ENCODE data around the gene PARD3B.

The PARD3B gene

DNA sequence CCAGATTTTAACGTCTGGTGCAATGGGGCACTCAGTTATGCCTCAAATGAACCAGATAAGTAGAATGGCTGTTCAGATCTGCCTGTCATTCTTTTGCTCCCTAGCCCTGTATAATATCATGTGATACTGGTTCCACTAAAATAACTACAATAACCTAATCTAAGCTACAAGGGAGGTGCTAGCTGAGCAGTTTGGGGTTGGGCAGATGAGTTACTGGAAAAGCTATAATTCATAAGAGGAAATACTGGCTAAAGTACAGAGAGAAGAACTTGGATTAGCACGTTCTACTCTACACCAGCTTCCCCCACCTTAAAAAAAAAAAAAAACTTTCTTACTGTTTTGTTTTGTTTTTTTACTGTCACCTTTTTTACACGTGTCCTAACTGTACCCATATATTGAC, 953.7 kb downstream of the PARD3B start:
- no peak for DNase-seq

DNA sequence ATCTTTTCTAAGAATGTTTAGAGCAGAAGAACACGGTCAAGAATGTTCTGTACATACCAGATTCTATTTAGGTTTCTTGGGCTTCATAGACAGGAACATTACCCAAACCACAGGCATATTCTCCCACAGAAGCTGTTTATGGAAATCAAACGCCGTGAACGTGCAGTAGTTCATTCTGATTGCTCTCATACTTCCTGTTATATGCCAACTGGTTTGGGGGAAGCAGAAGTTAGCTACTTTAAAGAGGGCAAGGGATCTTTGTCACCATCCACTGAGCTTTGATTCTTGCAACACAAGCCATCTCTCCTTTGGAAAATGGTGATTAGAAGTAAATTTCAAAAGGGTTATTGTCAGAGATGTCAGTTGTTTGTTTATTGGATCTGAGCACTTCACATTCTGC, 954.8 kb downstream of the PARD3B start:
- DNase-seq = no peak

DNA sequence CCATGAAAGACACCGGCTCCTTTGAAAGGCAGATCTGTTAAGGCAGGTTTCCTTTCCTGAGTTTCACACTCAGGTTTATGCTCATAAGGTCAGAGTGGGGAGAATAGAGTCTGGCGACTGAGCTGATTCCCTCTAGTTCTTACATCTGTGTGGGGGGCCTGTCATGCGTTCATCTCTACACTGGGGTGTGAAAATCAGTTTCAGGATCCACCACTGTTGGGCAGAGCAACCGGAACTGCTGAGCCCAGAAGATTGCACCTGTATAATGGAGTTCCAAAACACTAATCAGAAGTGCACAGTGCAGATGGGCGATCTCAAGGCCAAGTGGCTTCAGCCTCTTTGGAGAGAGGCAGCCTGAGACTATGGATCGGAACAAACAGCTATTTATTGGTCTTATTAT, 955.7 kb downstream of the PARD3B start:
- no peak for DNase-seq

DNA sequence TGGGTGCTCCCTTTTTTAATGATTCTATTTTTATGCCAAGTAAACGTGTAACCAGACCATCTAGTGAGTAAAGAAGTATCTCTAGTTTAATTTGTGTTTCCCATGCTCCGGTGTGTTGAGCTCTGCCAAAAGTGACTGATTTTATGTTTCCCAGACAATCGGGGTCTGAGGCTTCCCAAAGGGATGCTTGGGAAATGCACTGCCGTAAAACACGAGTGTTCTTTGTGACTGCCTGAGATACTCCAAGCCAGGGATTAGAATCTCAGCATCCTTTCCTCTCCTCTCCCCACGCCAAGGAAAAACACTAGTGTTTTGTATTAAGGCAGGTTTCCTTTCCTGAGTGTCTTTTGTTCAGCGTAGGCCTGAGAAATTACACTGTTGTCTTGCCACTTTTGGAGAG, 956.6 kb downstream of the PARD3B start:
- no peak for DNase-seq

DNA sequence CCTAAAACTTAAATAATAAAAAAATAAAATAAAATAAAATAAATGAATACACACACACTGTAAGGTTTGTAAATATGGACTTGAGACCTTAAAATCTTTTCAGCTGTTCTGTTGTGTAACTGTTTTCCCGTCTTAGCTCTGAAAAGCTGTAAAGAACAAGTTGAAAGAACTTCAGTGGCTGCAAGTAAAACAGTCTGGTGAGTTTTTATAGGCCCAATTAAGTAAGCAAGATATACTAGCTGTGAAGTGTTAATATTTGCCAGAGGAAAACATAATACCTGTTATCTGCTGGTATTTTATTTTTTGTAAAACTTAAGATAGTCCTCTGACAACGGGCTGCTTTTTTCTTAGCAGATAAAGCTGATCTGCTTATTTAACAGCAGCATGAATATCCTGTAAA, 960.1 kb downstream of the PARD3B start:
- no peak for DNase-seq

DNA sequence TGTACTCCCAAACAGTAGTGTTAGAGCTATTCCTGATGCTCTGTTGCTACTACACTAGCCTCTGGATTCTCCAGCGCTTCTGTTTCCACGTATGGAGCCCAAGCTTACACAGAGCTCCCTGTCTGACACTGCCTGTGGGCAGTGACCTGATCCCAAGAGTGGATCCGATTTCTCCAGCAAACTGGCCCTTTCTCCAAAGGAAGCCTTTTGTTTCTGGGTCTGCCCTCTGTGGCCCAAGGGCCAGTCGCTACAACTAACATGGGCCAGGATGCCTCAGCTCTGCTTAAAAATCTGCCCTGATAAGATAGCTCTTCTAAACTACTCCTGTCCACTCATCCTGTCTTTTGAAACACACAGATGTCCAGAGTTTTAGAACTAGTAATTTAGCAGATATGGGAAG, 964.4 kb downstream of the PARD3B start:
- no peak for DNase-seq

DNA sequence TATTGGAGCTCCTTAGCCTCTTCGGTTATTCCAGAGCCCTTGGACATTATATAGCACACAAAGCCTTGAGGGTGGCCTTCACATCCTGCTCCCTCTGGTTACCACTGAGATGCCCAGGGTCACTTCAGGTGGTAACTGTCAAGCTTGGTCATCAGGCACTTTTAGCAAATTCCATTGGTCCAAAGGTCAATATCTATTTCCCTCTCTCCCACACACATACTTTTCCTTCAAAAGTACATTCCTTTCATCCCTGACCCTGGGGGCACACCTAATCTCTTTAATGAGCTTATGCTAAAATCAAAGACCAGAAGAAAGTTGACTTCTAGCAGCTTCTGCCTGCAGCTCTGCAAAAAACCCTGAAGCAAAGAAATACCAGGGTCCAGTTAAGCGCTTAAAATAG, 965.1 kb downstream of the PARD3B start:
- no peak for DNase-seq

DNA sequence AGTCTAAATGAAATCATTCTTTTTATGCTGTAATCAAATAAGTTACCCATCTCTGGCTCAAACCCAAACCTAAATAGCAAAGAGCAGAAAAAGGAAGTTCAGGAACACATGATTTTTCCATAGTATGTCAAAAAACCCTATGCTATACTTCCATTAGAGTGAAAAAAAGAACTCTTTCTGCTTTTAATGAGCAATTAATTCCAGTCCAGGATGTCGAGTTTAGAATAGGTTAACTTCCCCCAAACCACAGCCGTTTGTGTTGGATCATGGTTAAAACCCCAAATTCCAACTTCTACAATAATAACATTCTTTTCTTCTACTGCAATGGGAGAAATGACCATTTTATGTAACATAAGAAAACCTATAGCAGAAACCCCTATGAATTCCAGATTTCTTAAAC, 965.9 kb downstream of the PARD3B start:
- no peak for DNase-seq

DNA sequence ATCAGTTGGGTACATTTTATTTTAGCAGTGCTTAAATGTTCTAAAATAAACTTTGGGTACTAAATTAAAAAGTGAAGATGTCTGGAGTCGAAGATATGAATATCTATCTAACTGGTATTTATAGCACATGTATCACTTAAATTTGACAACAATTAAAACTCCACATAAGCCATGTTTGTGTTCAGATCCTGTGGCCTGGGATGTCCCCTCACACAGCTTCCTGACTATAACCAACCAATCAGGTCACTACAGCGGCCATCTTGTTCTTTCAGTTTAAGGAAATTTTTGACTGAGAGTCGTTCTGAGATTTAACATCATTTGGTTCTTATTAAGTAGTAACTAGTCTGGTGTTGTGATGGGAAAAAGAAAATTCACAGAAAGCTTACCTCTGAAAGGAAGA, 966.4 kb downstream of the PARD3B start:
- DNase-seq = no peak

DNA sequence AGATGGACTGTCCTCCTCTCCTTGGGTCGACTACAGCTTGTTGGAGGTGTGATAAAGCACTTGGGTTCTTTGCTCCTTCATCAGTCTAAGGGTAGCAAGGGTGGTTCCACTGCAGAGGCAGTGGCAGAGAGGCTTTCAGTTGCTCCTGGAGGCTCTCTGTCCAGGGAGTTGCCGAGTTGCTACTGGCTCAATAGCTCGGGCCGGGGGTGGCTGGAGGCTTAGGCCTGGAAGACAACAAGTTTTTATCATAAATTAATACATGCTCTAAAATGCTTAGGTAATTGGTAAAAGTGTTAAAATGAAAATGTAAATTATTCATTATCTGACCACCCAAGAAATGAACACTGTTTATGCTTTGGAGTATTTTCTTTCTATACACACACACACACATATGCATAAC, 975.0 kb downstream of the PARD3B start:
- no peak for DNase-seq

DNA sequence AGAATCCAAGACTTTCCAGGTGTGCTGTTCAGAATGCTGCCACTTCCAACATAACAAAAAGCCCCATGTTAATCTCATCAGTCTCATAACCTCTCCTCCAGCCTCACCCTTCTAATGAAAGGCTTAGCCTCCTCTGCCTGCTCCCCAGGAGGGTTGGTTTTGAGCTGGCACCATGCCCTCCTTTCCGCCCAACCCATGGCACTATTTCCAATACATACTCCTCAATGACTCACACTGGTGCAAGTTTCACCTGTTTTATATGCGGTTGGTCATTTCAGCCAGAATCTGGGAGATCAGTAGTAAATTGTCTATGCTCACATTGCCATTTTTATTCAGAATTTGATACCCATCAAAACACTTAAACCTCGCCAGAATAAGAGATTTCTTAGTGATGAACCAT, 979.4 kb downstream of the PARD3B start:
- DNase-seq = no peak

DNA sequence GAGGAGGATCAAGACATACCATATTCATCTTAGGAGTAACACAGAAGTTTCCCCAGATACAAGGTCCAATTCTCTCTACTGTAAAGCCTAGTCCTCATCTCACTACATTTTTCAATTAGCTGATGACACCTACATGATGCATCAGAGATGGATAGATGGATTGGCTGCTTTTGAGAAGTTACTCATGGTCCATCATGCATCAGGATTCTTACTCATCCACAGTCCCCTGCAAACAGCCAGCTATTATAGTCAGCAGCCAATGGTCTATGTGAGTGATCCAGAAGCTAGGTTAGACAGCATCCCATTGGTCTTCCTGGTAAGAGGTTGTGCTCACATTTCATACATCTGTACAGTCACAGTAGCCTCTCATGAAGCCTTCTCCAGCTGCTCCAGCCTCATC, 982.5 kb downstream of the PARD3B start:
- DNase-seq = no peak

DNA sequence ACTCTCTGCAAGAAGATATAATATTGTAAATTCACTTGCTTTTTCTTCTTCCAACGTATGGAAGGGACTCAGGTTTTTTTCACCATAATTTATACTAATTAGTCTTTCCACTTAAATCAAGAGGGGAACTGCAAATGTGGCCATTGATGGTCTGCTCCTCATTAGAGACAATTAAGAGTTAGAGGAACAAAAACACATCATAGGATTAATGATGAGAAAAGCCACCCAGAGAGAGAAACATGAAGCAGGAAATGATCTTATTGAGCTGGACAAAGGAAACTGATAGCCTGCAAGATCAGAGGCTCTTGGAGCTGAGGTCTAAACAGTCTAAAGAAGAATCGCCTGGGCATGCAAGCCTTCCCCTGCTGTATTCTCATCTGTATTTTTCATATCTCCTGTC, 985.8 kb downstream of the PARD3B start:
- no peak for DNase-seq

DNA sequence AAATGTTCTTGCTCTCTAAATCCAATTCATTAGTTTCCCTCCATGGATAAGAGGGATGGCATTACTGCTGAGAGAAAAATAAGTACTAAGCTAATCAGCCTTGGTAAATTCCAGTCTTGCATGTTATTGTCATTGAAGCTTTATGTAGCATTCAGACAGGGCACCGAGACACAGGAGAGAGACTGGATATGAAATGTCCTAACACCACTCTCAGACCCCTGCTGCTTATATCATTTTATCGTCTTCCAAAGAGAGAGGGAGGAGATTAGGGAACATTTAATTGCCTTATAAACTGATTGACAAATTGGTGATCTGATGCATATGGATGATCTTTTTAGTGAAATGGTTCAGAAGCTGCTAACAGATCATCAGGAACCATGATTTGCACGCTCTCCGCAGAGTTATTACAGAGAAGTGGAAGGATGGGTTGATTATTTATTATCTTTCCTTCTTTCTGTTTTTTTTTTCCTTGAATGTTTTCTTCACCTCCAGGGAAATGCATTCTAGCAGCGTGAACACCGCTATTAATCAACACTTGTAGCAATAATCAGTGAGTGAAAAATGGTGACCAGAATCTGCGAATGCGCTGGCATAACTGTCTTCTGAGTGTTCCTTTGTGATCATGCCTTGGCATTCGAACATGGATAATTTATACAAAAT, 986.3 kb downstream of the PARD3B start:
- DNase-seq = no peak

DNA sequence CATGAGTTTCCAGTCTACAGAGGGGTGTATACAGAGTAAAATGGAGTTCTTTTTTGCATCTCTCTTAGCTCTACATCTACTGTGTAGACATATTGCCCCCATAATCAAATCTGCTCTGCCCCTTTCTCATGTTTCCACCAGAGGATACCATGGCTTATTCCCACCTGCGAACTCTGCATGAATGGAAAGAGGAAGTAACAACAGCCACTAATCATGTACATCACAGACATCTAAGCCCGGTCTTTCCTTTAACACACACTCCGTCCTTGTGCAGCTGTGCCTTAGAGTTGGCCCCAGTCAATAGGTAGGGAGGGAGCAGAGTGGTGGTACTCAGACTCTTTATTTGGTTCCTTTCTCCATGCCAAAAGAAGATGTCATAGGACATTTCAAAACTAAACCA, 989.7 kb downstream of the PARD3B start:
- no peak for DNase-seq

DNA sequence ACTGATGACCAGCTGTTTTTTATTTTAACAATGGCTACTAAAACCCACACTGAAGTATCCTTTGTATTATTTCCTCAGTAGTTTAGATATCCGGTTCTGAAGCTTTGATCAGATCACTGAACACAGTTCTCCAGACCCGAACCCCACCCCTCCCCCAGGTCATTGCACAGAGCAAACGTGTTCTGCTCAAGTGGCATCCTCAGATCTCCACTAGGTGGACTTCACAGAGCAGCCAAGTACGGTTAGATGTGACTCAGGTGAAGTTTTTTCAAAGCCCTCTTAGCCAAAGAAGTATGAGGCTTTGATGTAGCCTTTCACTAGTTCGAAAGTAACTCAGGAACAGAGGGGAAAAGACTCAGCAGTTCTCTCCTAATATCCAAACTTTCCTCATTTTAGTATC, 994.3 kb downstream of the PARD3B start:
- no peak for DNase-seq

DNA sequence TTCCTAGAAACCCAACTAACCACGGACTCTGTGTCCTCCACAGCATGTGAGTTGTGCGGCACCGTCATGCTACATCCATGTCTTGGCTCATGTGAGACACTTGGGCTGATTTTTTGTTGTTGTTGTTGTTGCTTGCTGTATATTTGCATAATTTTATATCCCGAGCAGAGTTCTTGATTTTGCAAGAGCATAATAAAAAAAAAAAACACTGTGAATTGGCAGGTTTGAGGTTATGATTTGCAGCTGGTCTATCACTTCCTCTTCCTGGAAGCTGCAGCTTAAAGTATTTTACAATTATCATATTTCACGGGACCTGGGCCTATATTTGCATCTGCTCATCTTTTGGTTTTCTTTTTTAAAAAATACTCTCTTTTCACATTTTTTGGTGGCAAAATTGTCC, 994.8 kb downstream of the PARD3B start:
- DNase-seq = no peak

DNA sequence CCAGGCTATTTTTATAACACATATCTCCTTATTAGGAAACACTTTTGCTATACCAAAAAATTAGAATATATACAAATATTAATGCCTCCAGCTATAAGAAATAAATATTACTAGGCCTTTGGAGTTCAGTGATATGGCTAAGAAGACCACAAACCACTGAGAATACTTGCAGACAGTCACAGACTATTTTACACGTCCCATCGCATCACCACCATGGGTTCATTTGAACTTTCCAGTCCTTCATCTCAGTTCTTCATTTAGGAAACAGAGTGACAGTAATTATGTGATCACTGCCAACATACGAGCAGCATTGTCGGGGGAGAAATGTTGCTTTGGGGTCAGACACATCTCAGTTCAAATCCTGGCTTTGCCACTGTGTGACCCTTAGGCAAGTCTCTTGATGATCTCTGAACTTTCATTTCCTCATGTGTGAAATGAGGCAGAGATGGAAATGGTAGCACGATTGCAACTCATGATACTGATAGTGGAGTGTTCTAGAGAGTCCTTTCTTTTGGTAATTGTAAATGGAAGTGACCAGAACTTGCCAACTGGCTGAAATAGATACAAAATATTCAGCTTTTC, 998.1 kb downstream of the PARD3B start:
- no peak for DNase-seq

DNA sequence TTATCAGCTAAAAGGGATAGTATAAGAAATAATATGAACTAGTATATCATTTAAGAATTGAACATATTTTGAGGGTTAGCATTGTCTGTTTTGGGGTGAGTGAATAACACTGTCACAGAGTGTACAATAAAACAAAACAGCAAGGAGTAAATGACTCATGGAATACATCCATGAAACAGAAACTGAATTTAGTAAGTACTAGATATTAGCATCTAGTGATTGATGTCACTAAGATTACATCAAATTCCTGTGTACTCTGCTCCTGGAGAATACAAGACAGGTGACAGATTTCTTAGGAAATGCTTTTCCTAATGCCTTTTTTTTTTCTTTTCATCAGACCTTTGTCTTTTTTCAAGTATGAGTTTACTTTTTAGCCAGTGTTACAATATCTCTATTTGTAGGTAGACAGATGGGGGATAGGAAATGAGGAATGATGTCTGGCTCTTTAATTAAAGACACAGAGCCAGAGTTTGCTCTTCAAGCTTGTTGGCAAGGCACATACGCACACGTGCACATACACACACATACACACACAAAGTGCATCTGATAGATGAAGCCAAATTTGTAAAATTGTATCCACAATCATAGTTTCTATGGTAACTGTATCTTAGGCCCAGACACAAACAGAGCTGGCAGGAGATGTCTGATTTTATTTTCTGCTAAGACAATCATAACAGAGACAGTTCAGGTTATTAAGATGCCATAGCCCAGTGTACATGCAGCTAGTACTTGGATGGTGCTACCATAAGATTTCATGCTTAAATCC, 998.8 kb downstream of the PARD3B start:
- DNase-seq = peak; percentile 46

DNA sequence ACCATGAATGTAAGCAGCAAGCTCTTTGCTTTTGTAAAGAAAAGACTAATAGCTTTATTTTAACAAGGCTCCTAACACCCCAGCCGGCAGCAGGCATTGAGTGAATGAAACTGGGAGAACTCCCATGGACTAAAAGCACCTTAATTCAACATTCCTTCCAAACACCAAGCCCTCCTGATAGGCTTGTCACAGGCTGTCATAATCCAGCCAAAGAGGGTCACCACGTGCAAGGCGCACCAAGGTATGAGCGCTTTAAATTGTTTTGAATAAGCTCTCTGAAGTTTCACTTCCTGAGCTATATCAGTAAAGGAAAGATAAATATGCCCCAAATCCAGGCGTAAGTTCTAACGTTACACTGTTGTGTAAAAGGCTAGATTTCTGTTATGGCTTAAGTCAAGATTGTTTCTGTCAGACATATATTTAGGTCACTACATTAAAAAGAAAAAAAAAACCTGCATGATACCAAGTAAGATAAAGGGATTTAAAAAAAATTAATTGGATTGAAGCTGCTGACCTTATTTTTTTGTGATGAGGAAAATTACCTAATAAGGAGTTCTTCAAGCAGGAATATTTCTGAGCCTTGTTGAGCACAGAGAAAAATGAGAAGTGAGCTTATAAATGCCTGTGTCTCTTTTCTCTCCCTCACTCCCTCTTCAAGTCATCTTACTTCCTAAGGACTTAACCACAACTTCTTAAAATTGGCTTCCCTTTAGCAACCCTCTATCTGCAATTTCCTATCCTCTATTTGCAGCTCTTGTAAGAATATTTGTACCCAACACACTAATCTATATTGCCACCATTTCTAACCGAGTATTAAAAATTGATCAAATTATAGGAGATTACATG, 1000.9 kb downstream of the PARD3B start:
- no peak for DNase-seq

DNA sequence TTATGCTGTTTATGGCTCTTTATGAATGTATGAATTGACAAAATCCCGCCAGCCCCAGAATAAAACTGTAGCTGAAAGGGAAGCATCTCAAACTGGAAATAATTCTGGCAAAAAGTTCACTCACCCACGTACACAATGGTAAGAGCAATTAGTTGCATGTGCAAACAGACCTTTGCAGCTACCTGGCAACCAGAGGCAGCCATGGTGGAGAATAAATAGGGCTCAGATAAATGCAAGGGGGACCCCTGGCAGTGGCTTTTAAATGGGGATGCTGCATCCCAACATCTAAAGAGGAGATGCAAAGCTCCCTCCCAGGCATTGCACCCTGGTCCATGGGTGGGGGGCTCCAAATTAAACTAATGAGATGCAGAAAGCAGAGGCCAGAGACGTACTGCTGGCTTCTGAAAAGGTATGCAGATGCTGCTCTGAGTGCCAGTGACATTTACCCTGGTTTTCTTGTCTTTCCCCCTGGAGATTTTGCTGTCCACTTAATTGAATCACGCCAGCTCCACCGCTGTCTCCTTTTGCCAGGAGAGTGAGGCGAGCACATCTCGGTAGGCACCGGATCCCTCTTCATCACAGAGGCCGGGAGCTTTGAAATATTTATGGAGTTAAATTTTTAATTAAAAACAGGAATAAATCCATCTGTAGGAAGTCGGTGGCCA, 1010.4 kb downstream of the PARD3B start:
- DNase-seq = no peak

DNA sequence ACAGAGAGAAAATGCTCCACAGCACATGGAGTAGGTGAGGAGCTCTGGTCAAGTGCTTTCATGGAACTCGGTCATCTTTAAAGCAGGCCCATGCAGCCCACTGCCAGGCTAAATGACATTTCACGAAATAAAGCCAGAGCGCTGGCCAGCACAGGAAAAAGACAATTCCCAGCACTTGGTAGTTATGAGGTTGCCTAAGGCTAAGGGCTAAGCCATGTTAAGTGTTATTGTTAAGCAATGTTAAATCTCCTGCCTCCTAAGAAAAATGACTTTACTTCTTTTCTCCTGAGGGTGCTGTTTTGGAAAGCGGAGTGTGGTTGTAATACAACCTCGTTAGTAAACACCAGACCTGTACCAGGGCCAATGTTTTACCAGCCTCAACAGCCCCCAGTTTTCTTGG, 1011.1 kb downstream of the PARD3B start:
- DNase-seq = no peak

Data from NCI-H1694 treated with DMSO at 0.1 percent for 48 hours (cell line).